ENCODE measurements around the gene TMEM184B.

- TF ChIP-seq POLR2AphosphoS5 (IDR thresholded peaks at IDR 0.05), result no peak
- TF ChIP-seq POLR2A (IDR thresholded peaks at IDR 0.05), result no peak
- TF ChIP-seq, protein P1, sequence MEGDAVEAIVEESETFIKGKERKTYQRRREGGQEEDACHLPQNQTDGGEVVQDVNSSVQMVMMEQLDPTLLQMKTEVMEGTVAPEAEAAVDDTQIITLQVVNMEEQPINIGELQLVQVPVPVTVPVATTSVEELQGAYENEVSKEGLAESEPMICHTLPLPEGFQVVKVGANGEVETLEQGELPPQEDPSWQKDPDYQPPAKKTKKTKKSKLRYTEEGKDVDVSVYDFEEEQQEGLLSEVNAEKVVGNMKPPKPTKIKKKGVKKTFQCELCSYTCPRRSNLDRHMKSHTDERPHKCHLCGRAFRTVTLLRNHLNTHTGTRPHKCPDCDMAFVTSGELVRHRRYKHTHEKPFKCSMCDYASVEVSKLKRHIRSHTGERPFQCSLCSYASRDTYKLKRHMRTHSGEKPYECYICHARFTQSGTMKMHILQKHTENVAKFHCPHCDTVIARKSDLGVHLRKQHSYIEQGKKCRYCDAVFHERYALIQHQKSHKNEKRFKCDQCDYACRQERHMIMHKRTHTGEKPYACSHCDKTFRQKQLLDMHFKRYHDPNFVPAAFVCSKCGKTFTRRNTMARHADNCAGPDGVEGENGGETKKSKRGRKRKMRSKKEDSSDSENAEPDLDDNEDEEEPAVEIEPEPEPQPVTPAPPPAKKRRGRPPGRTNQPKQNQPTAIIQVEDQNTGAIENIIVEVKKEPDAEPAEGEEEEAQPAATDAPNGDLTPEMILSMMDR (IDR thresholded peaks at IDR 0.05), result no peak
Observed at GRCh38 chr22:38220163-38220562, 52.6 kb downstream of the TMEM184B start.

Measured in prostate gland (tissue), 2 donors.